ENCODE results near the gene NDUFC1. TPM values are rescaled to one million over a fixed set of nuclear protein-coding genes. Genes with fewer than 3 reads are reported as not detected.
A peak's percentile ranks its signal among the peaks of the same experiment; 100 is the strongest.

Gene NDUFC1
- total and polyA plus RNA-seq, 9 donors = 48.2 to 68.6 (median 53.9) TPM

- Histone ChIP-seq H3K9me3 (replicated peaks; ENCODE audit: control insufficient read depth, low read depth, low read length) (no peaks in the 10 kb centered on the region), H3K27me3 (ENCODE audit: control insufficient read depth, insufficient read depth, low read length) (no peaks in the 10 kb centered on the region), H3K4me1 (ENCODE audit: control insufficient read depth, insufficient read depth, low read length) (peaks cover 2% of the 10 kb centered on the region), H3K27ac (ENCODE audit: low read length) (peak overlapping the region; percentile 98), H3K4me3 (ENCODE audit: low read length) (peak overlapping the region; percentile 91), H3K36me3 (ENCODE audit: control insufficient read depth, insufficient read depth, low read length) (no peaks in the 10 kb centered on the region)
- 4% methylated on average over 11 of the region's 16 CpGs for WGBS (ENCODE audit: insufficient coverage)
- DNase-seq = peak; percentile 62
These were observed 1.7 kb downstream of the NDUFC1 start for GRCh38 chr4:139300431-139301112.

- DNase-seq = no peak
- Histone ChIP-seq H3K27me3 (ENCODE audit: control insufficient read depth, insufficient read depth, low read length) (no peaks in the 10 kb centered on the region), H3K9me3 (replicated peaks; ENCODE audit: control insufficient read depth, low read depth, low read length) (no peaks in the 10 kb centered on the region), H3K36me3 (ENCODE audit: control insufficient read depth, insufficient read depth, low read length) (no peaks in the 10 kb centered on the region), H3K27ac (ENCODE audit: low read length) (no peak overlapping the region), H3K4me3 (ENCODE audit: low read length) (no peak overlapping the region), H3K4me1 (ENCODE audit: control insufficient read depth, insufficient read depth, low read length) (peaks cover 5% of the 10 kb centered on the region)
- no CpG with 5 or more reads among the region's 1 CpG for WGBS (ENCODE audit: insufficient coverage)
These were observed 2.7 kb downstream of the NDUFC1 start for GRCh38 chr4:139299536-139299935.

DNA sequence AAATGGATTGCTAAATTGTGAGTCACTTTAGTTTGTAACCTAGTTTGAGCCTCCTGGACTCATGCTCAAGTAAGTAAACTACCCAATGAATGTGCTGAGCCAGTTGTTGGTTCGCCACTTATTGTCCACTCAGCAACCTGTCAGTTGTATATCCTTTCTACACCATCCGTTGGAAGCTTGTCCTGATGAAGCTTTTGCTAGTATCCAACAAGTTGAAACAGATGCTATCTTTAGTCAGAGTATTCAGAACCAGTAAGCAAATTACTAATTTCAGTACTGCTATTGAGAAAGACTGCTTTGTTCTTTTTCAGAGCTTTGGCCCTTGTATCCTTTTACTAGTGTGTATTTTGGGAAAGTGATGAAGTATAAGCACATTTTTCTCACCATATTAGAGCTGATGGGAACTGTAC is 5.3 kb downstream of the NDUFC1 start:
- H3K4me3 ChIP-seq (ENCODE audit: low read length) = no peak overlapping the region
- H3K4me1 ChIP-seq (ENCODE audit: control insufficient read depth, insufficient read depth, low read length) = peaks cover 5% of the 10 kb centered on the region
- no peak overlapping the region for H3K27ac ChIP-seq (ENCODE audit: low read length)
- no peak for DNase-seq
- H3K36me3 ChIP-seq (ENCODE audit: control insufficient read depth, insufficient read depth, low read length) = peaks cover 15% of the 10 kb centered on the region
- no peaks in the 10 kb centered on the region for H3K9me3 ChIP-seq (replicated peaks; ENCODE audit: control insufficient read depth, low read depth, low read length)
- no peaks in the 10 kb centered on the region for H3K27me3 ChIP-seq (ENCODE audit: control insufficient read depth, insufficient read depth, low read length)
- 88% methylated on average over 1 of the region's 2 CpGs for WGBS (ENCODE audit: insufficient coverage)

- Histone ChIP-seq H3K27me3 (ENCODE audit: control insufficient read depth, insufficient read depth, low read length) (no peaks in the 10 kb centered on the region), H3K4me1 (ENCODE audit: control insufficient read depth, insufficient read depth, low read length) (peaks cover 5% of the 10 kb centered on the region), H3K27ac (ENCODE audit: low read length) (peak overlapping the region; percentile 42), H3K36me3 (ENCODE audit: control insufficient read depth, insufficient read depth, low read length) (peaks cover 17% of the 10 kb centered on the region), H3K4me3 (ENCODE audit: low read length) (peak overlapping the region; percentile 12), H3K9me3 (replicated peaks; ENCODE audit: control insufficient read depth, low read depth, low read length) (no peaks in the 10 kb centered on the region)
- no peak for DNase-seq
- no CpG with 5 or more reads among the region's 6 CpGs for WGBS (ENCODE audit: insufficient coverage)
These were observed 6.4 kb downstream of the NDUFC1 start for GRCh38 chr4:139295942-139296299.

DNA sequence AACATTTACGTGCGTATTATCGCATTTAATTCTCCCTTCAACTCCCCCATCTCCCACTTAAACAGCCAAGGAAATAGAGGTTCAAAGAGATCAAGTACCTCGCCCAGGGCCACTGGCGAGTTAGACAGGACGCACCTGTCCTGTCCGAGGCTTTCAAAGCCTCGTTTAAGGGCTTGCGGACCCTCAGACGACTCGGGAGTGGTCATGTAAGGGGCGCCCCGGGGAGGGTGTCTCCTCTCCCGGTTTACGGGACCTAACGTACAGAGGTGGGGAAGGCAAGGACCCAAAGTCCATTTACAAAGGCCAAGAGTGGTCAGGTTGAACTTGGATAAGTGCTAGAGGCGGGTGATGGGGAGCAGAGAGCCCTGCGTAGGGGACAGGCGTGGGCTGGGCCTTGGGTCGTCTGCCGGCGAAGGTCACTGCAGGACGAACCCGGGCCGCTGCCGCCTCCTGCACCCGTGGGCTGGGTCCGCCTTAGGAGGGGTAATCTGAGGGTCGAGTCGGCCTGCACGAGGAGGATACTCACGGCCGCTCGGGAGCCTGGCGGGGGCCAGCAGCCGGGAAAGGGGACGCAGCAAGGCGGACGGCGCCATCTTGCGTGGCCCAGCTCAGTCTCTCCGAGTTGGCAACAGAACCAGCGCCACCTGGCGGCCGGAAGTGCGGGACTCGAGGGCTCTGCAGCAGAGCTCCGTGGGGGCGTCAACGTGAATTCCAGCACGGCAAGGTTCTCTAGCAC is 6.9 kb downstream of the NDUFC1 start:
- H3K9me3 ChIP-seq (replicated peaks; ENCODE audit: control insufficient read depth, low read depth, low read length) = no peaks in the 10 kb centered on the region
- peak; percentile 97 for DNase-seq
- H3K36me3 ChIP-seq (ENCODE audit: control insufficient read depth, insufficient read depth, low read length) = peaks cover 21% of the 10 kb centered on the region
- WGBS (ENCODE audit: insufficient coverage) = under 1% methylated on average over 41 of the region's 51 CpGs
- peak overlapping the region; percentile 87 for H3K27ac ChIP-seq (ENCODE audit: low read length)
- H3K27me3 ChIP-seq (ENCODE audit: control insufficient read depth, insufficient read depth, low read length) = no peaks in the 10 kb centered on the region
- H3K4me1 ChIP-seq (ENCODE audit: control insufficient read depth, insufficient read depth, low read length) = peaks cover 3% of the 10 kb centered on the region
- H3K4me3 ChIP-seq (ENCODE audit: low read length) = peak overlapping the region; percentile 70

DNA sequence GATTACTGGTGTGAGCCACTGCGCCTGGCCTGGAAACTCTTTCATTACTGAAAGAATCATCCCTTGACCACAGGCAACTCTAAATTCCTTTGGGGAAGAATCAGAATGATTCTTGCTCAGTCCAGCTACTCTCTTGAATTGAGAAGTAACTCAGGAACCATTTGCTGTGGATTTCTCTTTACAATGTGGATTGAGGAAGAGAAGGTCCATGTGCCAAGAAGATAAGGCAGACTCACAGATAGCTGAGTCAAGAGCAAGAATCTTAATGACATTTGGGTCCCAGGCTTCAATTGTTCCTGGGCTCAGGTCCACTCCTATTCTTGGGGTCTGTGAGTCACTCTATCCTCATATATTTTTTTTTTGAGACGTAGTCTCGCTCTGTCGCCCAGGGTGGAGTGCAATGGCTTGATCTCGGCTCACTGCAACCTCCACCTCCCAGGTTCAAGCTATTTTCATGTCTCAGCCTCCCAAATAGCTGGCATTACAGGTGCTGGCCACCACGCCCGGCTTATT is 16.0 kb downstream of the NDUFC1 start:
- DNase-seq = no peak
- Histone ChIP-seq H3K4me1 (ENCODE audit: control insufficient read depth, insufficient read depth, low read length) (no peaks in the 10 kb centered on the region), H3K4me3 (ENCODE audit: low read length) (no peak overlapping the region), H3K9me3 (replicated peaks; ENCODE audit: control insufficient read depth, low read depth, low read length) (no peaks in the 10 kb centered on the region), H3K27me3 (ENCODE audit: control insufficient read depth, insufficient read depth, low read length) (peaks cover 4% of the 10 kb centered on the region), H3K27ac (ENCODE audit: low read length) (no peak overlapping the region), H3K36me3 (ENCODE audit: control insufficient read depth, insufficient read depth, low read length) (peaks cover 9% of the 10 kb centered on the region)
- 87% methylated on average over 7 of the region's 7 CpGs for WGBS (ENCODE audit: insufficient coverage)

DNA sequence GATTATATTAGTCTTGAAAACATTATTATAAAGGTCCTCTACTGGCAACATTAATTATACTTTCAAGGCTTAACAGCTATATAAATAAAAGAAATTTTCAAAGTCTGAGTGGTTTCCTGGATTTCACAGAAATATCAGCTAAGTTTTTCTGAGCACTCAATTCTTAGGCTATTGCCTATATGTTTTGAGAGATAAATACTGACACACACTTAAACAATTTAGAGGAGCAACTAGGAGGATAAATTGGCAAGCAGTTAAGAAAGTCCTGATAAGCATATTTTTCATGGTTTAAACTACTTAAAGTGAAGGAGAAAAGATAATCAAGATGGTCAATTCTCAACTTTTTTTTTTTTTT is 19.6 kb downstream of the NDUFC1 start:
- no peaks in the 10 kb centered on the region for H3K36me3 ChIP-seq (ENCODE audit: control insufficient read depth, insufficient read depth, low read length)
- peaks cover 34% of the 10 kb centered on the region for H3K27me3 ChIP-seq (ENCODE audit: control insufficient read depth, insufficient read depth, low read length)
- H3K9me3 ChIP-seq (replicated peaks; ENCODE audit: control insufficient read depth, low read depth, low read length) = no peaks in the 10 kb centered on the region
- no peak for DNase-seq
- H3K4me1 ChIP-seq (ENCODE audit: control insufficient read depth, insufficient read depth, low read length) = peaks cover 12% of the 10 kb centered on the region
- H3K4me3 ChIP-seq (ENCODE audit: low read length) = no peak overlapping the region
- no peak overlapping the region for H3K27ac ChIP-seq (ENCODE audit: low read length)

- Histone ChIP-seq H3K27me3 (ENCODE audit: control insufficient read depth, insufficient read depth, low read length) (peaks cover 34% of the 10 kb centered on the region), H3K27ac (ENCODE audit: low read length) (no peak overlapping the region), H3K4me1 (ENCODE audit: control insufficient read depth, insufficient read depth, low read length) (peaks cover 12% of the 10 kb centered on the region), H3K36me3 (ENCODE audit: control insufficient read depth, insufficient read depth, low read length) (no peaks in the 10 kb centered on the region), H3K4me3 (ENCODE audit: low read length) (no peak overlapping the region), H3K9me3 (replicated peaks; ENCODE audit: control insufficient read depth, low read depth, low read length) (no peaks in the 10 kb centered on the region)
- DNase-seq = no peak
- WGBS (ENCODE audit: insufficient coverage) = 81% methylated on average over 2 of the region's 7 CpGs
These were observed 20.1 kb downstream of the NDUFC1 start for GRCh38 chr4:139282065-139282720.

GRCh38 chr4:139279760-139280620 is 22.3 kb downstream of the NDUFC1 start, which contains the start of gene MGARP:
Gene MGARP (minus strand): TSS chr4:139280225. CDS start chr4:139280158, 67 bp downstream.
- H3K27me3 ChIP-seq (ENCODE audit: control insufficient read depth, insufficient read depth, low read length) = peaks cover 37% of the 10 kb centered on the region
- peaks cover 12% of the 10 kb centered on the region for H3K4me1 ChIP-seq (ENCODE audit: control insufficient read depth, insufficient read depth, low read length)
- peak; percentile 14 for DNase-seq
- no peak within 1 kb of the TSS for H3K27ac ChIP-seq (ENCODE audit: low read length)
- no peaks in the 10 kb centered on the region for H3K36me3 ChIP-seq (ENCODE audit: control insufficient read depth, insufficient read depth, low read length)
- 3% methylated on average over 39 of the region's 51 CpGs for WGBS (ENCODE audit: insufficient coverage)
- no peaks in the 10 kb centered on the region for H3K9me3 ChIP-seq (replicated peaks; ENCODE audit: control insufficient read depth, low read depth, low read length)
- H3K4me3 ChIP-seq (ENCODE audit: low read length) = peak within 1 kb of the TSS; percentile 40

Data from muscle of leg (tissue), 11 donors.